ENCODE data around the gene MLLT3.
A peak's percentile ranks its signal among the peaks of the same experiment; 100 is the strongest.

Gene MLLT3

GRCh38 chr9:20407013-20407412 is 215.3 kb downstream of the MLLT3 start:
- DNase-seq: no peak

DNA sequence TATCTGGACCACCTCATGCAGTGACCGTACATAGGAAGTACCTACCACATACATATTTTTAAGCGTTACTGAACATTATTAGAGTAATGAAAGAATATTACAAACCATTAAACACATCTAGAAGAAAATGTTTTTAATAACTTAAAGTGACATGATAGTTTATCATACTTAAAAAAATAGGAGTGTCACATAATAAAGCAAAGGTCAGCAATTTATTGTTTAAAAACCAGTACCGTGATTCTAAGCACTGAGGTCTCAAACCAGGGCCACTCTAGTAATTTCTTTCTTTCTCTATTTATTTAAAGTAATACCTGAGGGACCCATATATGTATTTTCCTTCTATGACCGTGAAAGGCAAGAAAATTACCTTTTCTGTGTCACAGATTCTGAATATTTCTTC is 216.0 kb downstream of the MLLT3 start:
- no peak for DNase-seq

GRCh38 chr9:20405616-20406015 is 216.7 kb downstream of the MLLT3 start:
- DNase-seq: no peak

GRCh38 chr9:20405078-20405477 is 217.2 kb downstream of the MLLT3 start:
- DNase-seq: no peak

- no peak for DNase-seq
These were observed 218.0 kb downstream of the MLLT3 start for GRCh38 chr9:20404192-20404813.

DNA sequence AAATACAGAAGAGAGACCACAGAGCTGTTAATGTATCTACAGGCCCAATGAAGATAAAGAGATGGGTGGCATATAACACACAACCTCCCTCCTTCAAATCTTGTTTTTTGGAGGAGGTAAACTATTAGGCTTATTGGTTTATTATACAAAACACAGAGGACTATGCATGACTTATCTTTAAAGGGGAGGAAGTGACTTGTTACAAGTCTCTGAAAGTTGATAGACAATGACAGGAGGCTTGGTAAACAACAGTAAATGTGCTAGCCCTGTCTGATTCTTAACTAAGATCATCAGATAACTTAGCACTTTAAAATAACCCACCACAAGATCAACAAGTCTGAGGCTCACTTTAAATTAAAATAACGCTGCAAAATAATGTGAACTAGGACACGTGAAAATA is 219.0 kb downstream of the MLLT3 start:
- DNase-seq: peak; percentile 19

DNA sequence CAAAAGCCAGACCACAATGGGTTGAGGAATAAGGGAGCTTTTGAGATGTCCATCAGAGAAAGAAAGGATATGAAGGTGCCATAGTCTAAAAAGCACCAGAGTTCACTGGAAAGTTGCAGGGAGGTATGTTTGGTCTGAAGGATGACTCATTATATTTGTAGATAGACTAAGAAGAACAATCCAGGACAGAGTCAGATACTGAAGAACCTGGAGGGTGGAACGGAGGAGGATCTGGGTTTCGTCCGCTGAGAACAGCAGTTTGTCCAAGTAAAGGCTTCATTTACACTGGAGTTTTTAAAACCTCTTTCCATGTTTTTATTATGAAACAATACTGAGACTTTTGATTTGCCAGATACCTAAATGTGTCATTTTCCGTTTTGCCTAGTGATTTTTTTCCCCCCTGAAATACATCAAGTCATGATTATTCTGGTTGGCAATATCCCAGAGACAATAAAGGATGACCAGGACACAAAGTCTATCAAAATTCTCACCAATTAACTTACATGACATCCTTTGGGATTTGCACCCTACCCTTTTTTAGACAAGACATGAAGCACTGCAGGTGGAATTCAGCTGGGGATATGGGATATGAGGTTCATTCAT is 219.9 kb downstream of the MLLT3 start:
- DNase-seq: no peak

- no peak for DNase-seq
These were observed 223.6 kb downstream of the MLLT3 start for GRCh38 chr9:20398536-20399338.

GRCh38 chr9:20397348-20397747 is 225.0 kb downstream of the MLLT3 start:
- no peak for DNase-seq

DNA sequence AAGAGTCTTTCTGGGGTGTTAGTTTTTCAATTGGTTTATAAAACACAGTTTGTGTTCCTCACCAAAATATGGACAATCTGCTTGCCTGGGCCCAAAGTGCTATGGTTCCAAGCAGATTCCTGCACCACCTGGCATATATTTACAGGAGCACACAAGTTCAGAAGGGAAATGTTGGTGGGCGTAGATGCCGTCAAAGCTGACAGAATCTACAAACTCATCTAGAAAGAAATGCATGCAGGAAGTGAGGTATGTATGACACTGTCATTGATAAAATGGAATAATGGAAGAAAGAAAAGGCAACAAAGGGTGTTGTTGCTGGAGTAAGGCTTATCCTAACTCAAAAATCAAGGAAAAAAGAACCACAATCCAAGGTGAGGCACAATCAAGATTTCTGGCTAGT is 225.8 kb downstream of the MLLT3 start:
- DNase-seq: no peak

- DNase-seq: no peak
These were observed 226.6 kb downstream of the MLLT3 start for GRCh38 chr9:20395651-20396050.

GRCh38 chr9:20394969-20395368 is 227.3 kb downstream of the MLLT3 start:
- no peak for DNase-seq

DNA sequence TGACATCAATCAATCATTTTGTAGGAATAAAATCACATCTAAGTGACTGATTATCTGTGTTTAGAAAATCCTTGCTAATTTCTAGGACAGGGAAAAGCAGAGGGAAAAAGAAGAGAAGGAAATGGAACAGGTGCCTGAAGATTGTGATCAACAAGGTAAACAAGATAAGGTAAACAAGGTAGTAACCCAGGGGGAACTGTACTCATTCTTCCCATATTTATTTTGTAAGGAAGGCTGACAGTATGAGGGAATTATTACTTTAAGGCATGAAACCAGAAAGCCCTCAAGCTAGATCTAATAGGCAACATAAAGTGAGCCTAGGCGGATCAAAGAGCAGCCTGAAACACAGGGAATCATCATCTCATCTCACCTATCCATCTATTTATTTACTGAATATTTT is 231.1 kb downstream of the MLLT3 start:
- no peak for DNase-seq

GRCh38 chr9:20390400-20390799 is 231.9 kb downstream of the MLLT3 start:
- no peak for DNase-seq

DNA sequence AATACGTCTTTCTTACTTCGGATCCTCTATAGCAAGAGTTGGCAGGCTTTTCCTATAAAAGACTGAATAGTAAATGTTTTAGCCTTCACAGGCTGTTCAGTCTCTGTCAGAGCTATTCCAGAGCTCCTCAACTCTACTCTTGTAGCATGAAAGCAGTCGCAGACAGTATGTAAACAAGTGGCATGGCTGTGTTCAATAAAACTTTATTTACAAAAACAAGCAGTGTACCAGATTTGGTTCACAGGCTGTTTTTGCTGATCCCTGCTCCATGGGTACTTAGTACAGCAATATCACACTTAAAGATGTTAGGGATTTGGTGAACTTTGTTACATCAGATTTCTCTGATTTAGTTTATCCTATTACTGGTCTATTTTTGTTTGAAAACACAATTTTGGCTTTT is 235.2 kb downstream of the MLLT3 start:
- no peak for DNase-seq

GRCh38 chr9:20384642-20385041 is 237.7 kb downstream of the MLLT3 start:
- no peak for DNase-seq

DNA sequence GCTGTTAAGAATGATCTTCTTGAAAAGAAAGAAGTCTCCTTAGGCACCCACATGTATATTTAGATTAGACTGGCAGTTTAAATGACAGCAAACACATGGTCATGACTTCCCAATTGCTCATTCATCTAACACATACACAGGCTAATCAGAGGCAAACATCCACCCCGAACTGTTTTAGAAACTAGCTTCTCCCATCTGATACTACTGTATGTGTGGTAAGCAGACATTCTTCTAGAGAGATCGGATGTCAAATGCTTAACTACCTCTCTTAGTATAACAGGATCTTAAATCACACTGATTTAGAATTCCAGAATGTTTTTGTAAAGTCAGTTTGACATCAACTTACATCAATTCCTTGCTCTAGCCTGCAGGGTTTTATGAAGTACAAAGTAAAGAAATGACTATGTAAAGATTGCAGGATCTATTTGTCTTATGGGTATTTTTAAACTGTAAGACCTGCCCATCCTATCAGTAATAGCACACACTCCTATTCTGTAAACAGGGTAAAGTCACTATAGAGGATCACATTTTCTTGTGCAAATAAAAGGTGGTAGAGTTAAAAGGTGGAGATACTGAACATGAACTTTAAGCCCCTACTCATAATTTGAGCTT is 239.7 kb downstream of the MLLT3 start:
- no peak for DNase-seq

- no peak for DNase-seq
These were observed 241.8 kb downstream of the MLLT3 start for GRCh38 chr9:20380546-20380945.

- DNase-seq: no peak
These were observed 242.5 kb downstream of the MLLT3 start for GRCh38 chr9:20379804-20380225.

GRCh38 chr9:20378851-20379250 is 243.4 kb downstream of the MLLT3 start:
- DNase-seq: no peak

DNA sequence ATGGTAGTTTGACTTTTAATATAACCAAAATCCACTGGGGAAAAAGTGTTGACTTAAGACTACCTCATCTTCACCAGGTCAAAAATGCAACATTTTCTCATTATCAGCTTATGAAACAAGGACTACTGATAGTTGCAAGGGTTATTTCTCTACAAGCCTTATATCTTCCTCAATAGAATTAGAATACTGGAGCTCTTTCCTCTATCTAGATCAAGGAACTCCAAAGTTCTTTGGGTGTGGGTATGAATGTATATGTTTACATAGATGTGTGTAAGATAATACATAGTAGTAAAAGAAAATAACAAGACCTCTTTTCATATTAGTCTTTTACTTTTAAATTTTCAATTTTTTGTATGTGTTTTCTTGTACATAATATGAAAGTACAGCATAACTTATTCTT is 244.5 kb downstream of the MLLT3 start:
- DNase-seq: no peak

DNA sequence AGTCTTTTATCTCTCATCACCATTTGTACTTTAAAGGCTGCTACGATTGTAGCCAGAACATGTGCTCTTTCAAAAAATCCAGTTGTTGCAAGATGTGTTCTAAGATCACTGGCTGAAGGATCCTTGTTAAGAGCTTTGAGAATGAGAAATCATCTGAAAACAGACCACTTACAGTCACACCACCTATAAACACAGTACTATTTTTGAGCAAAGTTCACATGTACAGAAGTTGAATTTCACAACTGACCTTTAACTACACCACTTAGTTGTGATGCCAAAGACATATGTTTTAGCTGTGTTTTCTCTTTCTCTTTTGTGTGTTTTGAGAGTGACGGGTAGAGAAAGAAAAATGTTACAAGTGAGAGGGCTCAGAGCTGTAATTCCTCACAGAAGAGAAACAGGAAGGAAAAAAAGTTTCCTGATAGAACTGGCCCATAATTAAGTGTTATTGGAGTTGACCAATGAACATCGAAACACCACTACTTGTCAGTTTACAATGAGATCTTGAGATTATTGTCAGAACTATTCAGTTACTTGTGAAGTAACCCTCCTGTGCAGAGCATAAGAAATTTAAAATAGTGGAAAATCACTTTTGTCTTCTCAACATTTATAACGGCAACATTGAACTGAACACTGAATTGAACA is 245.4 kb downstream of the MLLT3 start:
- no peak for DNase-seq

DNA sequence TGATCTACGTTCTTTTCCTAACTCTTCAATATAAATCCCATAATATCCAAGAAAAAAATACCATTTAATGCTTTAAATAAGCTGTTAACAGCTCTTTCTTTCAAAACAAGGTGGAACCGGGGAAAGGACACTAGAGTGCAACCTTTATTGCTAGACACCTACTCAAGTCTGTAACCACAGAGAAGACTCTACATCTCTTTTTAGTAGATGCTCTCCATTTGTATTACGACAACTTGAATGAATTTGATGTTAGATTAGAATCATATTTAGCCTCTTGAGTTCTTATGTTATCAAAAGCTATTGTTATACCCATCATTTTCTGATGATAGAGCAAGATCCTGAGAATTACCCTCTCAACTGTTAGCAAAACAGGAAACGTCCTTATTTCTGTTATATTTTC is 246.3 kb downstream of the MLLT3 start:
- no peak for DNase-seq

Measured in CD4-positive, alpha-beta T cell treated with Interleukin-17A for 1 hour (primary cell).